ENCODE measurements around the gene APLN. TPM values are rescaled to one million over a fixed set of nuclear protein-coding genes. Genes with fewer than 3 reads are reported as not detected.
A peak's percentile ranks its signal among the peaks of the same experiment; 100 is the strongest.

Gene APLN
- total RNA-seq, 1 donor from 2014 or later, result 2.1 TPM

DNA sequence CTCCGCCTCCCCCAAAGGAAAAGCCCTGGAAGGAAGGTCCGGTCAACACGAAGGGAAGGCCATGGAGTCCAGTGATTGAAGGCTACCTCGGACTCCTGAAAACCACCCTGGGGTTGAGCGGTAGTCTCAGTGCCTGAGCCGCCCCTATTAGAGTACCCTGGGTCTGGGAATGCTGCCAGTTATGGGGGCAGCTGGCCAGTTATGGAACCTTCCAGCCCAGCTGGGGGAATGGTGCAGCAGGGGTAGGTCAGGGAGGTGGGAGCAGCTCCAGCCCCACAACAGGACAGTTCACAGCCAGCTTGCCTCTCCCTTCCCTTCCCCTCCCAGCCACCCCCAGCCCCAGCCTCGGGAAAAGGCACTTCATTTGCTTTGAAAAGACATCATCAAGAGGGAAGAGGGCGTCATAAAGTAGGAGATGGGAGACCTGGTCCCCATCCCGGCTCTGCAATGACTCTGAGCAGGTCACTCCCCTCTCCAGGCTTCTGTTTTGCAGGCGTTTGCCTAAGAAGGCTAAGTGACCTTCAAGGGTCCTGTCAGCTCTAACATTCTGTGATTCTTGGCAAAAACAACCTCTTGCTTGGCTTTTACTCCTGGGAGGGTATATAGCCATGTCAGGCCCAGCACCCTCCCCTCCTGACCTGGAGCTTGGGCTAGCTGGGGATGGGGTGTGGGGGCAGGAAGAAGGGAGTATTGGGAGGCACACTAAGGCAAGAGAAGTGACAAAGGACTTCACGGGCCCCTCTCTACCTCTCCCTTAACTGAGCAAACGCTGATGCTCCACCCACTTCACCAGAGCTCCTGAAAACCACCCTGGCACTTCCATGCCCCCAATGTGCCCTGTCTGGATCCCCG lies 8.0 kb downstream of the APLN start:
- no peaks in the 10 kb centered on the region for H4K20me1 ChIP-seq (ENCODE audit: insufficient read depth, low read length)
- H2AFZ ChIP-seq (ENCODE audit: low read depth, low read length), result no peak overlapping the region
- Mint-ChIP-seq H3K27ac (ENCODE audit: unreplicated experiment) (no peak overlapping the region), H3K4me3 (ENCODE audit: unreplicated experiment) (no peak overlapping the region), H3K9me3 (ENCODE audit: unreplicated experiment) (no peaks in the 10 kb centered on the region), H3K36me3 (ENCODE audit: low read depth, unreplicated experiment) (no peaks in the 10 kb centered on the region), H3K27me3 (ENCODE audit: low read depth, unreplicated experiment) (peaks cover 51% of the 10 kb centered on the region), H3K4me1 (ENCODE audit: low read depth, unreplicated experiment) (no peaks in the 10 kb centered on the region)
- DNase-seq (ENCODE audit: low read depth) (no peak), FAIRE-seq (no peak)
- H3K9ac ChIP-seq (ENCODE audit: low read length), result no peak overlapping the region
- no peaks in the 10 kb centered on the region for H3K36me3 ChIP-seq (ENCODE audit: insufficient read depth, low read length)
- H3K27ac ChIP-seq (ENCODE audit: low read depth, low read length), result no peak overlapping the region
- H3K27me3 ChIP-seq (ENCODE audit: insufficient read depth, low read length), result no peaks in the 10 kb centered on the region
- no peak overlapping the region for H3K4me3 ChIP-seq (ENCODE audit: insufficient read depth, low read depth, low read length)
- H3K4me2 ChIP-seq (ENCODE audit: low read length), result no peak overlapping the region
- TF ChIP-seq, protein P1, sequence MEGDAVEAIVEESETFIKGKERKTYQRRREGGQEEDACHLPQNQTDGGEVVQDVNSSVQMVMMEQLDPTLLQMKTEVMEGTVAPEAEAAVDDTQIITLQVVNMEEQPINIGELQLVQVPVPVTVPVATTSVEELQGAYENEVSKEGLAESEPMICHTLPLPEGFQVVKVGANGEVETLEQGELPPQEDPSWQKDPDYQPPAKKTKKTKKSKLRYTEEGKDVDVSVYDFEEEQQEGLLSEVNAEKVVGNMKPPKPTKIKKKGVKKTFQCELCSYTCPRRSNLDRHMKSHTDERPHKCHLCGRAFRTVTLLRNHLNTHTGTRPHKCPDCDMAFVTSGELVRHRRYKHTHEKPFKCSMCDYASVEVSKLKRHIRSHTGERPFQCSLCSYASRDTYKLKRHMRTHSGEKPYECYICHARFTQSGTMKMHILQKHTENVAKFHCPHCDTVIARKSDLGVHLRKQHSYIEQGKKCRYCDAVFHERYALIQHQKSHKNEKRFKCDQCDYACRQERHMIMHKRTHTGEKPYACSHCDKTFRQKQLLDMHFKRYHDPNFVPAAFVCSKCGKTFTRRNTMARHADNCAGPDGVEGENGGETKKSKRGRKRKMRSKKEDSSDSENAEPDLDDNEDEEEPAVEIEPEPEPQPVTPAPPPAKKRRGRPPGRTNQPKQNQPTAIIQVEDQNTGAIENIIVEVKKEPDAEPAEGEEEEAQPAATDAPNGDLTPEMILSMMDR (IDR thresholded peaks at IDR 0.05; ENCODE audit: insufficient read depth, low read depth, low read length), result no peak
- no peak for TF ChIP-seq EZH2 (IDR thresholded peaks at IDR 0.05; ENCODE audit: insufficient read depth, low read length)
- H3K4me1 ChIP-seq (ENCODE audit: insufficient read depth, low read length), result no peaks in the 10 kb centered on the region
- H3K79me2 ChIP-seq (ENCODE audit: insufficient read depth, low read length), result no peaks in the 10 kb centered on the region
- H3K9me3 ChIP-seq (ENCODE audit: insufficient read depth, low read depth, low read length), result no peaks in the 10 kb centered on the region

DNA sequence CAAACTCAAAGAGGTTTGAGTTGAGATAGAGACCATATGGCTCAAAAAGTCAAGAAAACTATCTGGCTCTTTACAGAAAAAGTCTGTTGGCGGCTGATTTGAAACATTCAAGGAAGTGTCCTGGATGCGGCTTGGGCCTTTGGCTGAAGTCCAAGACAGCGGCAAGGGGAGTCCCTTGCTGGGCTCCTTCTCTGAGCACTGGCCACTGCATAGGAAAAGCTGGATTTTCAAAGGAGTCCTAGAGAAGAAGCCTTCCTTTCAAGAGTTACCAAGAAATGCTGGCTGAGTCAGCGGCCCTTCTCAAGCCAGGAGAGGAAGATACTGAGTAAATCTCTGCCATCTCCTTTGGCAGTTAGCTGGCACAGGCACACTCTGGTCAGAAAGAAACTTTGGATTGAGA lies 12.1 kb downstream of the APLN start:
- no peaks in the 10 kb centered on the region for H4K20me1 ChIP-seq (ENCODE audit: insufficient read depth, low read length)
- H3K9me3 Mint-ChIP-seq (ENCODE audit: unreplicated experiment), result no peaks in the 10 kb centered on the region
- peaks cover 31% of the 10 kb centered on the region for H3K27me3 Mint-ChIP-seq (ENCODE audit: low read depth, unreplicated experiment)
- H3K4me3 Mint-ChIP-seq (ENCODE audit: unreplicated experiment), result no peak overlapping the region
- no peak overlapping the region for H3K9ac ChIP-seq (ENCODE audit: low read length)
- no peak overlapping the region for H3K27ac Mint-ChIP-seq (ENCODE audit: unreplicated experiment)
- TF ChIP-seq, protein P1 (IDR thresholded peaks at IDR 0.05; ENCODE audit: insufficient read depth, low read depth, low read length), result no peak
- TF ChIP-seq EZH2 (IDR thresholded peaks at IDR 0.05; ENCODE audit: insufficient read depth, low read length), result no peak
- no peaks in the 10 kb centered on the region for H3K36me3 ChIP-seq (ENCODE audit: insufficient read depth, low read length)
- no peaks in the 10 kb centered on the region for H3K9me3 ChIP-seq (ENCODE audit: insufficient read depth, low read depth, low read length)
- H3K4me1 Mint-ChIP-seq (ENCODE audit: low read depth, unreplicated experiment), result no peaks in the 10 kb centered on the region
- H3K4me2 ChIP-seq (ENCODE audit: low read length), result no peak overlapping the region
- FAIRE-seq, result peak; percentile 56
- no peak for DNase-seq (ENCODE audit: low read depth)
- H3K4me3 ChIP-seq (ENCODE audit: insufficient read depth, low read depth, low read length), result no peak overlapping the region
- H3K4me1 ChIP-seq (ENCODE audit: insufficient read depth, low read length), result no peaks in the 10 kb centered on the region
- H3K36me3 Mint-ChIP-seq (ENCODE audit: low read depth, unreplicated experiment), result no peaks in the 10 kb centered on the region
- no peaks in the 10 kb centered on the region for H3K79me2 ChIP-seq (ENCODE audit: insufficient read depth, low read length)
- H3K27me3 ChIP-seq (ENCODE audit: insufficient read depth, low read length), result no peaks in the 10 kb centered on the region
- no peak overlapping the region for H2AFZ ChIP-seq (ENCODE audit: low read depth, low read length)
- H3K27ac ChIP-seq (ENCODE audit: low read depth, low read length), result no peak overlapping the region

DNA sequence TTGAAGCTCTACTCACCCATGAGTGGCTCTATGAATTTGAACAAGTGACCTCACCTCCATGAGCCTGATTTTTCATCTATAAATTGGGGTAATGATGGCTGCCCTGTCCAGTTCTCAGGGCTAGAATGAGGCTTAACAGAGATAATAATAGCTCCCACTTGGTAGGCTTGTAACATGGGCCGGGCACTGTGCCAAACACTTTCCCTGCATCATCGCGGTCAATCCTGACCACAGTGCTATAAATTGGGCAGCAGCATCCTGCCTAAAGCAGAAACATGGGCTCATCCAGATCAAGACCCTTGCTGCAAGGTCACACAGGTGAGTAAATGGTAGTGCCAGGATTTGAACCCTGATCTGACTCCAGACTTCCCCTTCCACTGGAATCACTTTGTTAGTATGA lies 12.8 kb downstream of the APLN start:
- Histone ChIP-seq H3K9ac (ENCODE audit: low read length) (no peak overlapping the region), H4K20me1 (ENCODE audit: insufficient read depth, low read length) (no peaks in the 10 kb centered on the region), H3K9me3 (ENCODE audit: insufficient read depth, low read depth, low read length) (no peaks in the 10 kb centered on the region), H3K4me2 (ENCODE audit: low read length) (no peak overlapping the region), H3K4me1 (ENCODE audit: insufficient read depth, low read length) (no peaks in the 10 kb centered on the region), H2AFZ (ENCODE audit: low read depth, low read length) (no peak overlapping the region), H3K4me3 (ENCODE audit: insufficient read depth, low read depth, low read length) (no peak overlapping the region), H3K27ac (ENCODE audit: low read depth, low read length) (no peak overlapping the region), H3K27me3 (ENCODE audit: insufficient read depth, low read length) (no peaks in the 10 kb centered on the region), H3K36me3 (ENCODE audit: insufficient read depth, low read length) (no peaks in the 10 kb centered on the region), H3K79me2 (ENCODE audit: insufficient read depth, low read length) (no peaks in the 10 kb centered on the region)
- H3K27me3 Mint-ChIP-seq (ENCODE audit: low read depth, unreplicated experiment), result peaks cover 26% of the 10 kb centered on the region
- H3K27ac Mint-ChIP-seq (ENCODE audit: unreplicated experiment), result no peak overlapping the region
- no peaks in the 10 kb centered on the region for H3K36me3 Mint-ChIP-seq (ENCODE audit: low read depth, unreplicated experiment)
- DNase-seq (ENCODE audit: low read depth), result peak; percentile 36
- H3K4me3 Mint-ChIP-seq (ENCODE audit: unreplicated experiment), result no peak overlapping the region
- H3K4me1 Mint-ChIP-seq (ENCODE audit: low read depth, unreplicated experiment), result no peaks in the 10 kb centered on the region
- TF ChIP-seq, protein P1 (IDR thresholded peaks at IDR 0.05; ENCODE audit: insufficient read depth, low read depth, low read length), result no peak
- FAIRE-seq, result no peak
- no peaks in the 10 kb centered on the region for H3K9me3 Mint-ChIP-seq (ENCODE audit: unreplicated experiment)
